ENCODE measurements around the gene MAP3K3.

The MAP3K3 gene

GRCh38 chr17:63693411-63694113, 71.3 kb downstream of the MAP3K3 start:
- DNase-seq (ENCODE audit: low spot score) = no peak

DNA sequence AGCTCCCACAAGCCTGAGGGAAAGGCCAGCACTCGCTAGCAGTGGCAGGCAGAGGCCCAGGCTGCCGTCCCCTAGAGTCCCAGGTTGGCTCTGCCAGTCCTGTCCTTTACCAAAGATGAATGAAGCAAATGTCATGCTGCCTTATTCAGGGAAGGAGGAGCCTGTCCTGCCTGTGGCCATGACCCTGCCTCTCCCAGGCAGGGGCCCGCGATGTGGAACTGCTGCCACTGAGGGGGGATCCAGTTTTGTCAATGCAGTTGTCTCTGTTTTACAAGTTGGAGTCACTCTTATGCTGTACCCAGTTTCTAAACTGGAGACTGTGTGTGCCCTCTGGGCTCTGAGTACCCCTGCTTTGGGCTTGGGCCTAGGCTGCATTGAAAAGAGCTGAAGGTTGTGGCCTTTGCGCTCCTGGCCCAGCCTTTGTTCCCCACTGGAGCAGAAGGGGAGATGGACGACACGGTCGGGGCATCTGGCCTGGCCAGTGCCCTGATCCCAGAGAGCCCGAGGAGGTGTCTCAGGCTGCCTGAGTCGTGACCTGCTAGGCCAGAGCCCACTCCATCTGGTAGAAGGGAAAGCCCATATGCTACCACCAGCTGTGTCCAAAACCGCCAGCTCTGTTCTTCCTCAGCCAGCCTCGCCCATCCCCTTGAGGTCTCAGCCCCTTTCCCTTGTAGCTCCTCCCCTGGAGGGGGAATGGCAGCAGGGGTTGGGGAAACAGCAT, 72.2 kb downstream of the MAP3K3 start:
- peak; percentile 57 for DNase-seq (ENCODE audit: low spot score)

- DNase-seq (ENCODE audit: low spot score) = no peak
These were observed 72.9 kb downstream of the MAP3K3 start for GRCh38 chr17:63694950-63695773.

GRCh38 chr17:63695889-63696288, 73.7 kb downstream of the MAP3K3 start:
- DNase-seq (ENCODE audit: low spot score) = no peak

GRCh38 chr17:63696381-63696961, 74.3 kb downstream of the MAP3K3 start:
- peak; percentile 72 for DNase-seq (ENCODE audit: low spot score)

GRCh38 chr17:63697341-63698286, 75.4 kb downstream of the MAP3K3 start:
- DNase-seq (ENCODE audit: low spot score) = peak; percentile 66

DNA sequence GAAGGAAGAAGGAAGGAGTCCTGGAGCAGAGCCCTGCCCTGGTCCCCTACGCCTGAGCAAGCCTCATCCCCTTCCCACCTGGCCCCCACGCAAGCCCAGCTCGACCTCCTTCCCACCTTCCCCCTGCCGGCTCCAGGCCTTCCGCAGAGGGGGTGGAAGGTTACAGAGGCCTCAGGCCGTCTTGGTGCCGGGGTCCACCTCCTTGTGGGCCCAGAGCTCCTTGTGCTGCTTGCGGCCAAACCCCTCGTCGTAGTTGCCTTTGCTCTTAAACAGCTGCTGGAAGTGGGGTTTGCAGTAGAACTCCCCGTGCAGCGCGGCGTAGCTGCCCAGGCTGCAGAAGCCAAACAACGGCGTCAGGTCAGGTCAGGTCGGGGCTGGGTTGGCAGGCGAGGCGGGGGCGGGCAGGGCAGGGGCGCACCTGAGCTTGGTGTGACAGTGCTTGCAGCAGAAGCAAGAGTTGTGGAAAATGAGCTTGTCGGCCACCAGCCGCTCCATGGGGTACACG, 76.2 kb downstream of the MAP3K3 start:
- no peak for DNase-seq (ENCODE audit: low spot score)

GRCh38 chr17:63698886-63699637, 76.8 kb downstream of the MAP3K3 start:
- DNase-seq (ENCODE audit: low spot score) = peak; percentile 69

DNA sequence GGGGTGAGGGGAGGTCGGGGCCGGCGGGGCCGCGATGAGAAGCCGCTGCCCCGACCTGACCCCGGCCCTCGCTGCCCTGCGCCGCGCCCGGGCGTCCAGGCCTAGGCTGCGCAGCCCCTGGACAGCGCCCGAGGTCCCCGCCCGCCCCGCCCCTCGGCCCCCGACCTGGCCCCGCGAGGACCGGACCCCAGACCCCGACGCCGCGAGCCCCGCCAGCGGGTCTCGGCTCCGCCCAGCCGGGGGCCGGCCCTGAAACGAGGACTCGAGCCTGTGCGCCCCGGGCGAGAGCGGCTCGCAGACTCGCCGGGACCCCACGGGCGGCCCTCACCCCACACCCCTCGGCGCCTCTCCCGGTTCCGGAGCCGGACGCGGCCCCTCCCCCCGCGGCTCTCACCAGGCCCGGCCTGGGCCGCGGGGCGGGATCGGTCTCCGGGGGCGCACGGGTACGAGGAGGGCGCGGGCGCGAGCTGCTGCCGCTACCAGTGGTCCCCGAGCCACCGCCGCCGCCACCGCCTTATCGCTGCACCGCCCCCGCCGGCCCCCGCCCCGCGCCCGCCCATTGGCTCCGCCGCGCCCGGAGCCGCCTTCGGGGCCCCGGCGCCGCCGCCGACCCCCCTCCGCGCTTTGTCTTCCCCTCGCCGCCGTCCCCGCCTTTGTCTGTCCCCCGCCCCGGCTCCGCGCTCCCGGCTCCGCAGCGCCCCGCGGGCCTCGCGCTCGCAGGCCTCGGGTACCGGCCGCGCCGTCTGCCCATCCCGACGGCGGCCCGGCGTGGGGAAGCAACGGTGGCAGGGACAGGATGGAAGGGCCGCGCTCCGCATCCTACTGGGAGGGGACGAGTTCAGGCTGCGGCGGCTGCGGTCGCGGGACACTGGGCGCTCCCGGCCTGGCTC, 77.7 kb downstream of the MAP3K3 start, which contains the start of gene LIMD2:
TSS of gene LIMD2 (minus strand) at position 488 of the 890 bp plus-strand sequence. CDS start 827 bp downstream, outside the sequence.
- DNase-seq (ENCODE audit: low spot score) = peak; percentile 65

- peak; percentile 69 for DNase-seq (ENCODE audit: low spot score)
These were observed 78.6 kb downstream of the MAP3K3 start for GRCh38 chr17:63700528-63701455.

- no peak for DNase-seq (ENCODE audit: low spot score)
These were observed 79.2 kb downstream of the MAP3K3 start for GRCh38 chr17:63701456-63701820.

DNA sequence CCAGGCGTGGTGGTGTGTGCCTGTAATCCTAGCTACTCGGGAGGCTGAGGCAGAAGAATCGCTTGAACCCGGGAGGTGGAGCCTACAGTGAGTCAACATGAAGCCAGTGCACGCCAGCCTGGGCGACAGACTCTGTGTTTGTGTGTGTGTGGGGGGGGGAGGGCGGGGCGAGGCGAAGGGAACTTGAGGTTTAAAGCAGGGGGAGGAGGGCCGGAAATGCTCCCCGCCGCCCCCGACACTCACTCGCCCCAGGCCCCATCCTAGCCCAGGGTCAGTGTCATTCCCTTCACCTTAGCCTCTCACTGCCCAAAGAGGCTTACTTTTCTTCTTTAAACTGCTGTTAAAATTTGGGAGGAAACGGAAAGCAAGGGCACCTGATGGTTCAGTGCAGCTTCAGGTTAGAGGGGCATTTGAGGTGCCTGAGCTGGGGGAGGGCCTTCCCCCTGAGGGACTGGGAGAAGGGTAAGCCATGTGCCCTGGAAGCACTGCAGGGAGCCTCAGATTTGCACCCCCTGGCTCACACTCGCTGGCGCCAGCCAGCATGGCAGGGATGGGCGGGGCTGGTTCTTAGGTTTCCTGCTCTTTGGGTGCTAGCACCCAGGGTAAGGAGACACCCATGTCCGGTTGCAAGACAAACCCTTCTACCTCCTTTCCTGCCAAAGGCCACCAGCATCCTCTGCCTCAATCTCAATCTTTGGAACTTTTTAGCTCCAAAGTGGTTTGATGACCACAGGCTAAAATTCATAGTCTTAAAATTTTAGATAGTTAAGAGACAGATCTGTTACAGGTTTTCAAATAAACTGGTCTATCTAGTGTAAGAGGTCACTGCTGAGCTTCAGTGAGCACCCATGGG, 79.9 kb downstream of the MAP3K3 start:
- no peak for DNase-seq (ENCODE audit: low spot score)

DNA sequence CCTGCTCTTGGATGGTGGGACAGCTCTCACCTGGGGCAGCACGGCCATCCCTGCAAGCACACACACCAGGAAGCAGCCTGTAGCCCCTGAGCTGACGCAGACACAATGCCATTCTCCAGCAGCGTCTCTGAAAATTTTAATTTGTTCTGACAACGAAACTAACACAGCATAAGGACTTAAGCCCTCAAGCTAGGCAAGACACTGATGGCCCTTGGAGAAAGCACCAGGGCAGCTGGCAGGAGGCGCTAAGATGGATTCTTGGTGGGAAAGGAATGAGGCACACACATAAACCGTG, 80.5 kb downstream of the MAP3K3 start:
- DNase-seq (ENCODE audit: low spot score) = no peak

DNA sequence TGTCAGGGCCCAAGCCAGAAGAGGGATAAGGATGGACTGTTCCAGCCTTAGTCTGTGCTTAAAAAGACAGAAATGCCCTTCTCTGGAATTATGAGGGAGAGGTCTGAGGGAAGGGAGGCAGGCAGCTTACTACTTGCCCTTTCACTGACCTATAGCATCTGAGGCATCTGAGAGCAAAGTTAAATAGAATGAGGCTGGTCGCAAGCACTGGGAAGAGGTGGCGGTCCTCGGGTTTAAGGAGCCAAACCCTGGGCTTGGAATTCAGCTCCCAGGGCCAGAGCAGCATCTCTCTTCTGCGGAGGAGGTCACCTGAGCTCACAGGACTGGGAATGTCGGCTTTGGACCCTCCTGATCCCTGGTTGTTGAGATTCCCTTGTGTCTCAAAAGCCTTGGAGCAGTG, 80.8 kb downstream of the MAP3K3 start:
- no peak for DNase-seq (ENCODE audit: low spot score)

- no peak for DNase-seq (ENCODE audit: low spot score)
These were observed 81.5 kb downstream of the MAP3K3 start for GRCh38 chr17:63703556-63704258.

DNA sequence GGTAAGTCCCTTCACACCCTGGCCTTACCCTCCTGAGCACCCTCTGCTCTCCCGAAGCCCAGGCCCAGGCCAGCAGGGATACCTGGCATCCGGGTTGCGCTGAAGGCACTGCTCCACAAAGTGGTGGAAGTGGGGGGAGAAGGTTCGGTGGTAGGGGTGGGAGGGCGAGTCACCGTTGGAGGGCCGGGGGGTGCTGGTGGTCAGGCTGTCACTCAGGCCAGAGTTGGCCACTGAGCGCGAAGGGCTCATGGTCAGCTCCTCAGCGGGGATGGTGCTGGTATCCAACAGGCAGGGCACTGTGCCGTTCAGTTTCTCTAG, 82.0 kb downstream of the MAP3K3 start:
- no peak for DNase-seq (ENCODE audit: low spot score)

All from SK-N-DZ (cell line).